ENCODE measurements around the gene AQP12B.

AQP12B gene

DNA sequence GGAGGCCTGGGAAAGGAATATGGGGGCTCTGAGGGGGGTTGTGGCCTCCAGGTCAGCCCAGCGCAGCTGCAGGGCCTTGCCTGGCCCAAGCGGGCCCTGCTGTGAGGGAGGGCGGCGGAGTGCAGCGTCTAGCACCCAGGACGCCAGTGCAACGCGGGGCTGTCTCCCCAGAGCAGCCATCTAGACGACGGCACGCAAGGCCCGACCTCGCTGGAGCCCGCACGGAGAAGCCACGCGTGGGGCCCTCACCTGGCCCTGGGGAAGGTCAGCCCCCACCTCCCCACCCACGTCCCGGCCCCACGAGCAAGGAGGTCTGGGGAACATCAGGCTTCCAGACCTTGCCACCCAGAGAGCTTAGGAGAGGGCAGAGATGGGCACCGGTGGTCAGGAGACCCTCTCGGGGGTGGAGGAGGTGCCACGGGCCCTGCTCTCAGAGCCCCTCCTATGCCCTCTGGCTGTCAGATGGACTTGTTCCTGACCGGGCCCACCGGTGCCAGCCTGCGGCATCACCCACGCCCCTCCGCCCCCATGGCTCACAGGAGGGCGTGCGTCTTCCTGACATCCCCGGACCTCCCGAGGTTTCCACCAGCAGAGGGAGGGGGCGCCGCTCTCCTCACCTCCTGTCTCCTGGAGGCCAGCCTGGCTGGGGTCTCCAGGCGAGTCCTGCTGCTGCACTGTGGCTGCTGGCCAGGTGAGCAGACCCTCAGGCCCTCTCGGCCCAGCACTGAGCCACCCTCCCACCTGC lies 40.5 kb downstream of the AQP12B start:
- DNase-seq (ENCODE audit: low read depth in 1 of 2, low spot score in 1 of 2), result no peak
- TF ChIP-seq JUND (IDR thresholded peaks at IDR 0.05; ENCODE audit: low read depth), result no peak
- in situ Hi-C loops (cut with HindIII; ENCODE audit: low pct_unique_long_range_greater_than_20kb, low sequenced_read_pairs), result no loop called here

DNA sequence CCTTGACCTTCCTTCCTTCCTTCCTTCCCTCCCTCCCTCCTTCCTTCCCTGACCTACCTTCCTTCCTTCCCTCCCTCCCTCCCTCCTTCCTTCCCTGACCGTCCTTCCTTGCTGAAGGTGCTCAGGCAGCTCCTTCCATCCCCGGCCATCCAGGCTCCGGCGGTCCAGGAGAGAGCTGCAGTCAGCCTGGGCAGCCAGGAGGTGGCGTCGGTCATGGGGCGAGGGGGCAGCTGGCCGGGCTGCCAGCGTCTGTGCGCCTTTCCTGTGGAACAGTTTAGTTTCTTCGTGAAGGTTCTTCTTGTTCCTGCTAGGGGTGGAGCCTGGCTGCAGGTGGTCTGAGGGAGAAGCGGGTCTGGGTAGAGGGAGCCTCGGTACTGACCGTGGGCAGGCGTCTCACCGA lies 41.7 kb downstream of the AQP12B start:
- in situ Hi-C loops (cut with HindIII; ENCODE audit: low pct_unique_long_range_greater_than_20kb, low sequenced_read_pairs), result no loop called here
- DNase-seq (ENCODE audit: low read depth in 1 of 2, low spot score in 1 of 2), result peak; percentile 73
- no peak for TF ChIP-seq JUND (IDR thresholded peaks at IDR 0.05; ENCODE audit: low read depth)

- in situ Hi-C loops (cut with HindIII; ENCODE audit: low pct_unique_long_range_greater_than_20kb, low sequenced_read_pairs), result no loop called here
- TF ChIP-seq JUND (IDR thresholded peaks at IDR 0.05; ENCODE audit: low read depth), result no peak
- no peak for DNase-seq (ENCODE audit: low read depth in 1 of 2, low spot score in 1 of 2)
Measured at GRCh38 chr2:240639566-240639965, 43.1 kb downstream of the AQP12B start.

DNA sequence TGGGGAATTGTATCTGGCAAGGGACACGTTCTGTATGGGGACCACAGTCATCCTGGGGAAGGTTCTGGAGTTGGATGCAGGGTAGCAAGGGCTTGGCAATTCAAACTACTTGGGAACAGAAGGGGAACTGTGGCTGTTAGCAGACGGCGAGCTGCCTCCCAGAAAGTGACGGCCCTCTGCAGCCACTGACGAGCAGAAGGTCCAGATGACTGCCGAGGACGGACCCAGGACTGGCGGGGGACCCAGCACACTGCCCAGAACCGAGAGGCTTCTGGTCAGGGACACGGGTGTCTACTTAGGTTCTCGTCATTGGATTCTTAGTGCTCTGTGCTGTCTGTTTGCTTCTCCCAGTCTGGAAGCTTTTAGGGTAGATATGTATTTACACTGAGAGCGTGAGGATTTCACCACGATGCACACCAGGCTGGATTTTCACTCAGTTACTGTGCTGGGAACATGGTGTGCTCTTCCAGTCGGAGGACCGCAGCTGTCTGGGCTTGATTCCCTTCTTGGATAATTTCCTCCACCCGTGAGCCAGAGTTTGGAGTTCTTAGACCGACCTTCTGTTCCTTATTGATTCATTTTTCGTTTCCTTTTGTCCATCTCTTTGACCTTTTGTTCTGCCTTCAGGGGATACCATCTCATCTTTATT lies 44.0 kb downstream of the AQP12B start:
- TF ChIP-seq JUND (IDR thresholded peaks at IDR 0.05; ENCODE audit: low read depth), result no peak
- in situ Hi-C loops (cut with HindIII; ENCODE audit: low pct_unique_long_range_greater_than_20kb, low sequenced_read_pairs), result no loop called here
- no peak for DNase-seq (ENCODE audit: low read depth in 1 of 2, low spot score in 1 of 2)

- in situ Hi-C loops (cut with HindIII; ENCODE audit: low pct_unique_long_range_greater_than_20kb, low sequenced_read_pairs), result no loop called here
- TF ChIP-seq JUND (IDR thresholded peaks at IDR 0.05; ENCODE audit: low read depth), result no peak
- no peak for DNase-seq (ENCODE audit: low read depth in 1 of 2, low spot score in 1 of 2)
Measured at GRCh38 chr2:240637901-240638345, 44.8 kb downstream of the AQP12B start.

GRCh38 chr2:240637116-240637900 lies 45.4 kb downstream of the AQP12B start:
- DNase-seq (ENCODE audit: low read depth in 1 of 2, low spot score in 1 of 2), result no peak
- in situ Hi-C loops (cut with HindIII; ENCODE audit: low pct_unique_long_range_greater_than_20kb, low sequenced_read_pairs), result no loop called here
- no peak for TF ChIP-seq JUND (IDR thresholded peaks at IDR 0.05; ENCODE audit: low read depth)

DNA sequence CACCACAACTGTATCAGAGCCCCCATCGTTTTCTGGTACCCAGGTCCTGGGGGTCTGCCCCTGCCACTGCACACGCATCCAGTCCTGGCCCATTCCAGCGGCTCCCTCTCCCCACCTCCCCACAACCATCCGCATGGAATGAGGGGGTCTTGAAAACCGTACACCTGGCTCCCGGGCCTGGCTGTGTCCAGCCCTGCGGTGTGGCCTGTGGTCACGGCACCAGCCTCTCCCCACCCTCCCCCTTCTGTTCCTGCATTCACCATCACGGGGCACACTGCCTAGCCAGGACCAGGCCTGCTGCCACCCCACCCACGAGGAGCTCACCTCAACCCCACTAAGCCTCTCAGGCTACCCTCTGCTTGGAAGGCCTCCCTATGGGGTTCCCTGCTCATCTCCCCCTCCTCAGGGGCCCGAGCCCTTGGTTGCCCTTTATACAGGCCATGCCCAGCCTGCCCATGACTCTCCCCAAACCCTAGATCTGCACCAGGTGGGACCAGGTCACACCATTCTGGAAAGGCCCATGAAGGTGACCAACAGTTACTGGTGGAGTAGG lies 46.0 kb downstream of the AQP12B start:
- in situ Hi-C loops (cut with HindIII; ENCODE audit: low pct_unique_long_range_greater_than_20kb, low sequenced_read_pairs), result no loop called here
- DNase-seq (ENCODE audit: low read depth in 1 of 2, low spot score in 1 of 2), result no peak
- no peak for TF ChIP-seq JUND (IDR thresholded peaks at IDR 0.05; ENCODE audit: low read depth)

- in situ Hi-C loops (cut with HindIII; ENCODE audit: low pct_unique_long_range_greater_than_20kb, low sequenced_read_pairs), result no loop called here
- no peak for DNase-seq (ENCODE audit: low read depth in 1 of 2, low spot score in 1 of 2)
- TF ChIP-seq JUND (IDR thresholded peaks at IDR 0.05; ENCODE audit: low read depth), result no peak
Measured at GRCh38 chr2:240635998-240636547, 46.6 kb downstream of the AQP12B start.

DNA sequence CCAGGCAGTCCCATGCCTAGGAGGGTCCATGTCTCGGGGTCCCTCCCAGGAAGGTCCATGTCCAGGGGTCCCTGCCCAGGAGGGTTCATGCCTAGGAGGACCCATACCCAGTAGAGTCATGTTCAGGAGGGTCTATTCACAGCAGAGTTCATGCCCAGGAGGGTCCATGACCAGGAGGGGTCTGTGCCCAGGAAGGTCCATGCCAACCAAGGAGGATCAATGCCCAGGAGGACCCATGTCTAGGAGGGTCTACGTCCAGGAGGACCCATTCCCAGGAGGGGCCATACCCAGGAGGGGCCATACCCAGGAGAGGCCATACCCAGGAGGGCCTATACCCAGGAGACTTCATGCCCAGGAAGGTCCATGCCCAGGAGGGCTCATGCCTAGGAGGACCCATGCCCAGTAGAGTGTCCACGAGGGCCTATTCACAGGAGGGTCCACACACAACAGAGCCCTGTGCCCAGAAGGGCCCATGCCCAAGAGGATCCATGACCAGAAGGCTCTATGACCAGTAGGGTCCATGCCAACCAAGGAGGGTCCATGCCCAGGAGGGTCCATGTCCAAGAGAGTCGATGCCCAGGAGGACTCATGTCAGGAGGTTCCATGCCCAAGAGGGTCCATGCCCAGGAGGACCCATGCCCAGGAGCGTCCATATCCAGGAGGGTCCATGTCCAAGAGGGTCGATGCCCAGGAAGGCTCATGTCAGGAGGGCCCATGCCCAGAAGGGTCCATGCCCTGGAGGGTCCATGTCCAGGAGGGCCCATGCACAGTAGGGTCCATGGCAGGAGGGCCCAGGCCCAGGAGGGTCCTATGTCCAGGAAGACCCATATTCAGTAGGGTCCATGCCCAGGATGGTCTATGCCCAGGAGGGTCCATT lies 47.3 kb downstream of the AQP12B start:
- TF ChIP-seq JUND (IDR thresholded peaks at IDR 0.05; ENCODE audit: low read depth), result no peak
- DNase-seq (ENCODE audit: low read depth in 1 of 2, low spot score in 1 of 2), result no peak
- in situ Hi-C loops (cut with HindIII; ENCODE audit: low pct_unique_long_range_greater_than_20kb, low sequenced_read_pairs), result no loop called here

GRCh38 chr2:240632306-240632721 lies 50.4 kb downstream of the AQP12B start:
- TF ChIP-seq JUND (IDR thresholded peaks at IDR 0.05; ENCODE audit: low read depth), result no peak
- no peak for DNase-seq (ENCODE audit: low read depth in 1 of 2, low spot score in 1 of 2)
- in situ Hi-C loops (cut with HindIII; ENCODE audit: low pct_unique_long_range_greater_than_20kb, low sequenced_read_pairs), result no loop called here

- in situ Hi-C loops (cut with HindIII; ENCODE audit: low pct_unique_long_range_greater_than_20kb, low sequenced_read_pairs), result no loop called here
- TF ChIP-seq JUND (IDR thresholded peaks at IDR 0.05; ENCODE audit: low read depth), result no peak
- DNase-seq (ENCODE audit: low read depth in 1 of 2, low spot score in 1 of 2), result no peak
Measured at GRCh38 chr2:240631548-240632305, 51.0 kb downstream of the AQP12B start.
